HCT116 (cell line): ENCODE results near the gene SPDEF.

Source experiments
- CTCF ChIP-seq, 3 experiments: fragments of 200-600 bp in 1 of 3; sonication (generic) in 1 of 3; IDR thresholded peaks in 2 of 3; conservative IDR thresholded peaks in 1 of 3; 2 replicates each; pipeline ENCODE4 v1.5.1; 2012 to 2017; ENCODE audit warnings: low read depth in 2 of 3, low read length in 2 of 3, antibody characterized with exemption in 1 of 3, borderline replicate concordance in 1 of 3, control low read depth in 1 of 3, mild to moderate bottlenecking in 1 of 3, mixed read lengths in 1 of 3, mixed run types in 1 of 3, moderate library complexity in 1 of 3; ENCODE audit not compliant: insufficient read depth in 1 of 3
- EGR1 ChIP-seq: IDR thresholded peaks from 2 replicates; pipeline ENCODE4 v1.6.1; 2012; ENCODE audit warnings: low read depth
- POLR2A ChIP-seq: IDR thresholded peaks from 2 replicates; pipeline ENCODE4 v1.7.0; 2011; ENCODE audit warnings: borderline replicate concordance; ENCODE audit not compliant: insufficient read depth, insufficient read length; ENCODE audit errors: extremely low read depth
- POLR2AphosphoS5 ChIP-seq: IDR thresholded peaks from 2 replicates; pipeline ENCODE4 v1.6.1; 2011; ENCODE audit warnings: mild to moderate bottlenecking, low read depth, low read length, moderate library complexity
- RAD21 ChIP-seq: IDR thresholded peaks from 2 replicates; pipeline ENCODE4 v1.6.1; 2012; ENCODE audit warnings: low read depth, mild to moderate bottlenecking
- SIN3A ChIP-seq: IDR thresholded peaks from 2 replicates; pipeline ENCODE4 v1.6.1; 2012; ENCODE audit warnings: low read depth
- ZNF274 ChIP-seq: fragments of 200-500 bp; sonication (Bioruptor generic); IDR thresholded peaks from 2 replicates; pipeline ENCODE4 v1.6.1; 2014; ENCODE audit warnings: mild to moderate bottlenecking, low read depth, low read length, inconsistent platforms

GRCh38 chr6:34523441-34524206 is 32.5 kb downstream of the SPDEF start:
- TF ChIP-seq POLR2AphosphoS5 (no peak), POLR2A (no peak), CTCF (IDR thresholded peaks at IDR 0.05 in 2 of 3, conservative IDR thresholded peaks at IDR 0.05 in 1 of 3; ENCODE audit: borderline replicate concordance in 1 of 3, insufficient read depth in 1 of 3, low read depth in 2 of 3, low read length in 2 of 3) (no peak), EGR1 (no peak), RAD21 (no peak), ZNF274 (no peak), SIN3A (no peak)
